Measurements from ENCODE around the gene GM2A.

GM2A gene

GRCh38 chr5:151252762-151253604 lies at the start of gene GM2A:
Gene GM2A, plus strand, starts transcription at chr5:151253185. Its CDS starts 32 bp downstream, at chr5:151253217.
- peak; percentile 100 for DNase-seq

GRCh38 chr5:151204051-151204450 lies 48.9 kb upstream of the GM2A start:
- DNase-seq: no peak

DNA sequence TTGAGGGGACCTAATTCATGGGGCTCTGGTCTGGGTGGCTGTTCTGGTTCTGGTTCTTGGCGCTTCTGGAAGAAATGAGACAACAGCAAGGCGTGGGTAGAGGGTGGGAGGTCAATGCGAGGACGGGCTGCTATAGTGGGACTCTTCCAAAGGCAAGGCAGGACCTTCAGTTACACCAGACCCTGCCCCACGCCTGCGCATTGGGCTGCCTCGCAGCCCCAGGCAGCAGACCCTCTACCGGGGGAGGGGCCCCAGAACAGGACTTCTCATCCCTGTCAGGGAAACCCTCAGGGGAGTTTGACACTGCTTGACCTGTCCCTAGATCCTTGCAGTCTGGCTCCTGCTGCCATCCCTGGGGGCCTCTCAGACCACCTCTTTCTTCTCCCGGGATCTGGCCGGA lies 47.6 kb upstream of the GM2A start:
- DNase-seq: no peak

DNA sequence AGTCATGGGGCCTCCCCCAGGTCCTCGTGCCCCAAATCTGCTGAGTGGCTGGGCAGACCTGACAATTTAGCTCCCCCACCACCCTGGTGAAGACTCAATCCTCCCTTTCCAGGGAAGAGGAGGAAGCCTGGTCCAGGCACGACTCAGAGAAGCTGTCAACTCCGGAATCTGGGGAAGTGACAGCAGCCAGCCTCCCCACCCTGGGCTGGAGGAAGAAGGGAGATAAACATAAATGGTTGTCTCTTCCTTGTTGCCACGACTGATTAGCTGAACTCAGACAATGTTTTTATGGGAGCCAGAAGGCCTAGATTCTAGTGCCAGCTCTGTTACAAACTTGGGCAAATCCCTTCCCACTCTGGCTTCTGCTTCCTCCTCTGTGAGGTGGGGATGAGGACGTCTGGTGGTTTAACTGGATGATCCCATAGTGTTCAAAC lies 44.5 kb upstream of the GM2A start:
- DNase-seq: no peak

DNA sequence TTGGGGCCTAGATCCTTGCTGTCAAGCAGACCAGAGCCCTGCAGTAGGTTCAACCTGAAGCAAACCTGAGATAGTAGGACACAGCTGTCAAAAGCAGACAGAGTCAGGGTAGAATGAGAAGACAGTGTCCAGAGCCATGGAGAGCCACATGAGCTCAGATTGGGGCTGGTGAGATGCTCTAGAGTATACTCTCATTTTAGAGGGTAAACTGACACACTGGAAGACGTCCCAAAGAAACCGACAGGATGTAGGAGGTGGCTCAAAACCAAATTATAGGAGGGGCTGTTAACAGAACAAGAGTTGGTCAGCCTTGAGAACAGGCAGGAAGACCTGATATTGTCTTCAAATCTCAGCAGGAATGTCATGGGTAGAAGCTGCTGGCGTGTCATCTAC lies 40.6 kb upstream of the GM2A start:
- DNase-seq: no peak

GRCh38 chr5:151213803-151214613 lies 39.0 kb upstream of the GM2A start:
- DNase-seq: peak; percentile 45

DNA sequence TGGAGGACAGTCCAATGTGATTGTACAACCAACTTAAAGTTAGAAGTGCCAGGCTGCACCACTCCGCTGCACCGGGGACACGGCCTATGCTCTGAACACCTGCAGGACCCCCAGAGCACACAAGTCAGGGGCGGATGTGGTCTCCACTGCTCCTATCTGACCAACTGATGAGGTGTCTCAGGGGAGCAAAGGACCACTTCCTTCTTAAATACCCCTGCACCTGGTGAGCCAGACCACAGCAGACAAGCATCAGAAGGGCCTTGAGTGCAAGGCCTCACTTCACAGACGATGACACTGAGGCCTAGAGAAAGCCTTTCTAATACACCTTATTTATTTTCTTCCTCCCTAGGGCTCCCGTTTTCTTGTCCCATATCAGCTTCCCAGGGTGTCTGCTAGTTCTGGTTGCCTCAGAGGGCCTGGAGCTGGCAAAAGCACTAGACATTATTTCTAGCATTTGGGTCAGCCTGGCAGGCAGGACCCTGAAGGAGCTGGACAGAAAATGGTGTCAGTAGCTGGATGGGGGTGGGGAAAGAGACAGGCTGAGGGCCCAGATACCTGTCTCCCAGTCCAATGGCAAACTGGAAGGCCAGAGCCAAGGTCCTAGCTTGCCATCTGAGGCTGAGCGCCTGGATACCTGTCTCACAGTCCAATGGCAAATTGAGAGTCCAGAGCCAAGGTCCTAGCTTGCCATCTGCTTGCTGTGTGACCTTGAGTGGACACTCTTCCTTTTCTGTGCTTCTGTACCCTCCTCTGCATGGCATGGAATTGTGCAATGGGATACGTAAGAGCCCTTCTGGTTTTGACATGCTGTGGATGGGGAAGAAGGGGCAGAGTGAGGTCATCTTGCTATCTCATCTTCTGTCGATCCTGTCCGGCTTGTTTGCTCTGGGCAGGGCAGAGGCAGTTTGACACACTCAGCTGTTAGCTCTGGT lies 38.1 kb upstream of the GM2A start:
- DNase-seq: no peak

- no peak for DNase-seq
These were observed 37.5 kb upstream of the GM2A start for GRCh38 chr5:151215546-151215880.

DNA sequence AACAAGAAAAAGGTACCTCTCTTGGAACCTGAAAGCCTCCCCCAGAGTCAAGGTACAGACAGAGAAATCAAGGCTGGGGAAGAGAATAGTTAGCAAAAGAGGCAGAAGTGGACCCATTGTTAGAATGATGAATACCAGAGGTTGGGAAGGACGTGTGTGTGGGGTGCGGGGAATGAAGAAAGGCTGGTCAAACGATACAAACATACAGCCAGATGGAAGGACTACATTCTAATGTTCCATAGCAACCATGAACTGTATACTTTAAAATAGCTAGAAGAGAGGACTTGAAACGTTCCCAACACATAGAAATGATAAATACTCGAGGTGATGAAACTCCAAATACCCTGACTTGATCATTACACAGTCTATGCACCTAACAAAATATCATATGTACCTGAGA lies 36.2 kb upstream of the GM2A start:
- no peak for DNase-seq

GRCh38 chr5:151218177-151218576 lies 34.8 kb upstream of the GM2A start:
- DNase-seq: no peak

DNA sequence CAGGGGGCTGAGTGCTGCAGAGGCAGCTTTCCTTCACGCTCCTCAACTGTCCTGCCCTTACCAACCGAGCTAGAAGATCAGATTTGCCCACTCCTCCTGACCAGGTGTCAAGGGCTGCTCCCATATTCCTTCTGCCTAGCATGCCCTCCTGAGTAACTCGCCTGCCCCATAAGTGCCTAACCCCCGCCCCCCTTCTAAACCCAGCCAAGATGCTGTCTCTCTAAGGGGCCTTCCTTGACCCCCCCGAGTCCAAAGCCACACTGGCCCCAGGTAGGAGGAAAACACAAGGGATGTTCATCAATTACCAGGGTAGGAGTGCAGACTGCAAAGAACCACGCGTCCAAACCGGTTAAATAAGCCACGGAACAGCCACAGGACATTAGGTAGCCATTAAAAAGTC lies 33.8 kb upstream of the GM2A start:
- no peak for DNase-seq

DNA sequence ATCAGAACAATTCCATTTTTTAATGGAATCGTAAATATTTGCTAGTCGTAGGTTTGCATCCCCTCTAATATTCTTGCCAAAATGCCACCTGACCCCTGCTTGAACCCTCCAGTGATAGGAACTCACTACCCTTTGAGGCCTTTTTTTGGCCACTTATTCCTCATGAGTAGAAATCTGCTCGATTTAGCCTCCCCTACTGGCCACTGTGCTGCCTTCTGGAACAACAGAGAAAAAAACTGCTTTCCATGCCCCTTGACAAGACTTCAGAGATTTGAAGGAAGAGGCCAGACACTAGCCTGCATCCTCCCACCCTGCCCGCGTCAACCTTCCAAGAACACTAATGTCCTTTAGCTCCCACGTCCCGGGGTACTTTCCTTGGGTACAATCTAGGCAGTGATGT lies 33.2 kb upstream of the GM2A start:
- no peak for DNase-seq

DNA sequence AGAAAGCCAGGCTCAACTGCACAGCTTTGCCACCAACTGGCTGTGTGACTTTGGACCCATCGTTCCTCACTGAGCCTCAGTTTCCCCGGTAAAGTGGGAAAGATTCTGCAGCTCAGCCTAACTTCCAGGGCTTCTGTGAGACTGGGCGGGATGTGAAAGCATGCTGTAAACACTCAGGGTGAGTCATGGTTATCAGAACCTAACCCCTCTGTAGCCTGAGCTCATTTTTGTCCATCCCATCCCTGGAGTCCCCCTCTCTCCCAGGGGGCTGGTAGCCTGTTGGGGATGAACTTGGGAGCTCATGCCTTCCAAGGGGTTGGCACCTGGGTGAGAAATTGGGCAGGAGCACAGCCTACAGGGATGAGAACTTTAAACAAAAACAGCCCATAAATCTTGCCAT lies 31.4 kb upstream of the GM2A start:
- DNase-seq: no peak

DNA sequence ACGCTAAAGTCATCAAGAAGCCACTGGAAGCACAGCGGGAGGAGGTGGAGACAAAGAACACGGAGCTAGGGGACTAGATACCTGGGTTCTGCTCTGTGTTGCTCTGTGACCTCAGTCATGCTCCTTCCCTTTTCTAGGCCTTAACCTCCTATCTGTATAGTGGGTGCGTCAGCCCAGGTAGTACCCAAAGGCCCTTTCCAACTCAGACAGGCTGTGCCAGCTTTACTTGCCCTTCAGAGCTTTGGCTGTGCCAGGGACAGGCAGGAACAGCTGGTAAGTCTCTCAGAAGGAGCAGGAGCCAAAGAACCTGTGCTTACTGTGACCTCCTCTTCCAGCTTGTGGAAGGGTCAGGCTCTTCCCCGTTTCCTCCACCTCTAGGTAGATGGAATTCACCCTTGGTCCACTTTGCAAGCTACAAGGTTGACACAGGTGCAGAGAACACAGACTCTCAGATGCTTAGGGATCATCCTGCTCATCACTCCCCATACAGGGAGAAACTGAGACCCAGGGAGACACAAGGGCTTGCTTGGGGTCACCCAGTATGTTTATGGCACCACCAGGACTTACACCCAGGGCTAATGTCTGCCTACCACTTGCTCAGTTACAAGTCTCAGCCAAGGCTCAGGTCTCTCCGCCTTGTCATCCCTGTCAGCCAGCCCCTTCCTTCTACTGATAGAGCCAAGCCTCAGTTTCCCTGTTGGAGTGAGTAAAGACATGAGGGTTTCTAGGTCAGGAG lies 30.8 kb upstream of the GM2A start:
- DNase-seq: no peak

DNA sequence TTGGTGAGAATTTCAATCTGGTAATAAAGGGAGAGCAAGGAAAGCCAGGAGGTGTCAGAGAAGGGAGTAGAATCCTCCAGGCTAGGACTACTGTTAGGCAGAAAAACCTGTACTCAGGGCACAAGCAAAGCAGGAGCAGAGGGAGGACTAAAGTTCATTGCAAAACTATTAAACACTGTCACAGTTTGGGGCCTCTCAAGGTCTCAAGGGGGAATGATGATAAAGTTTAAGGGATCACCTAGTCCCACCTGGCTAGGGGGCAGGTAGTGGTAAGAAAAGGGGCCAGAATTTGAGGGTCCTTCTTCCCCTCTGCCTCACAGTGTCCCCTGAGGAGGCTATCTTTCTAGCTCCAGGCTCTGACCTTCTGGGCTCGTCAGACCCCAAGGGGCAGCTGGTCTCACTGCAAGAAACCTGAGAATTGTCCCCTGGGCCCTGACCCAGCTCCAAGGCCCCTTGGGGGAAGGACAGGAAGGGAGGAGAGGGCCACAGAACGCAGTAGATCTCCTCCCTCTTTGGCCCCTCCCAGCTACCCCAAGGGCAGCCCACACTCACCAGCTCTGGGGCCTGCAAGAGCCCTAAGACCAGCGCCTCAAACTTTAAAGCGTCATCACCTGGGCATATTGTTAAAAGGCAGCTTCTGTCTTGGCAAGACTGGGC lies 30.1 kb upstream of the GM2A start:
- no peak for DNase-seq

GRCh38 chr5:151223447-151224264 lies 29.3 kb upstream of the GM2A start, which contains the start of gene CCDC69:
Gene CCDC69, minus strand, starts transcription at chr5:151224092. Its CDS starts 122 bp downstream, at chr5:151223970.
- peak; percentile 84 for DNase-seq

- no peak for DNase-seq
These were observed 28.6 kb upstream of the GM2A start for GRCh38 chr5:151224372-151224771.

DNA sequence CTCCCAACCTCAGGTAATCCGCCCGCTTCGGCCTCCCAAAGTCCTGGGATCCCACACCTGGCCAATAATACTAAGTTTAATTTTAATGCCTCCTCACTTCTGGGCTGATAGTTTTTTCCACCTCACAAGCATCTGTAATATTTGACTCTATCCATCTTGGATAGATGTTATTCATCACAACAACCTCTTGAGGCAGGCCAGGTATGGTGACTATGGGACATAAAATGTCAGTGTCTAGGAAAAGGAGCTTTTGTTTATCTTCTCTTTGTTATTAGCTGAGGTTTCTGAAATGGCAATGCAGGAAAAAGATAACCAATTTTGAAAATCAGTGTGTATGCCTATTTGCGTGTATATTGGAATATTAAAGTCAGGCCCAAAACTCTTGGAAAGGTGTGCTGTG lies 27.9 kb upstream of the GM2A start:
- no peak for DNase-seq

DNA sequence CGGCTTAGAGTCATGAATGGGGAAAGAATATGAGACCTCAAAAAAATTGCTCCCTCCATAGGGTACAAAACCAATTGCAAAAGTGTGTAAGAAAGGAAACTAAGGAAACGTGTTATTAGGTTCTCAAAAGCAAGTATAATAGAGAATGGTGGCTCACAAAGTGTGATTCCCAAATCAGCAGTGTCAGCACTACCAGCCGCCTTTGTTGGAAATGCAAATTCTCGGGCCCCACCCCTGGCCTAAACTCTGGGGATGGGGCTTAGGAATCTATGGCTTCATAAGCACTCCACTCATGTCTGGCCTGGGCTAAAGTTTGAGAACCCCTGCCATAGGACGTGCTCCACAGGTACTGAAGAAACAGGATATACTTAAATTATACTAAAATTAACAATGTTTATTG lies 27.5 kb upstream of the GM2A start:
- no peak for DNase-seq

GRCh38 chr5:151227918-151228447 lies 25.0 kb upstream of the GM2A start:
- DNase-seq: no peak

DNA sequence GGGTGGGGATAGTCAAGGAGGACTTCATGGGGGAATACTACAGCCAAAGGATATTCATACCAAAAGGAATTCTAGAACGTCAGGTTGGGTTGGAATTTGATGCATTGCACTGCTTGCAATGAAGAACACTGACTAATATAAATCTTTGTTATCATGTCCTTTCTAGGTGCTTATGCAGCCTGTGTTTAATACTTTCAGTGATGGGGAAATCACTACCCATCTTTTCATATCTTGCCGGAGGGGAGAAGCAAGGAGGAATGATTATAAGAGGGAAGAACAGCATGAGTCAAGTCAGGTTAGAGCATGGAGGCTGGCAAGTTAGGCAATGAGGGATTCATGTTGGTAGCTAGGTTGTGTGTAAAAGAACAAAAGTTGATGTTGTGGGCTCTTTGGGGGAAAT lies 24.0 kb upstream of the GM2A start:
- DNase-seq: no peak

Measured in right hindlimb (tissue), 1 donor.